GM23338 (cell line): ENCODE results near the gene NGEF. TPM values are rescaled to one million over a fixed set of nuclear protein-coding genes. Genes with fewer than 3 reads are reported as not detected.

Experiments used
- ATAC-seq: fragments of 200-7000 bp; cut with Tn5 transposase; 3 replicates; pipeline ENCODE4 v1.9.1; 2020
- DNase-seq: peaks from one replicate; pipeline ENCODE4 v3.0.0-alpha.2; 2015; ENCODE audit warnings: low spot score
- H2AFZ ChIP-seq: fragments of 200-600 bp; sonication (generic); 2 replicates; pipeline ENCODE4 v1.8.0; 2016; ENCODE audit warnings: antibody characterized with exemption, mild to moderate bottlenecking, moderate library complexity
- H3F3A ChIP-seq: fragments of 200-600 bp; sonication (generic); replicated peaks from 2 replicates; pipeline ENCODE4 v1.8.0; 2017; ENCODE audit warnings: antibody characterized with exemption, mixed run types, low read depth
- H3K27ac ChIP-seq: fragments of 200-600 bp; sonication (generic); 2 replicates; pipeline ENCODE4 v1.6.1; 2016; ENCODE audit warnings: low read depth
- H3K27me3 ChIP-seq: fragments of 200-600 bp; sonication (generic); 2 replicates; pipeline ENCODE4 v1.8.0; 2016; ENCODE audit warnings: mild to moderate bottlenecking, mixed run types, moderate library complexity; ENCODE audit not compliant: insufficient read depth
- H3K36me3 ChIP-seq: fragments of 200-600 bp; sonication (generic); 2 replicates; pipeline ENCODE4 v1.8.0; 2016; ENCODE audit warnings: mild to moderate bottlenecking; ENCODE audit not compliant: insufficient read depth
- H3K4me1 ChIP-seq: fragments of 200-600 bp; sonication (generic); 2 replicates; pipeline ENCODE4 v1.8.0; 2016; ENCODE audit warnings: mild to moderate bottlenecking, moderate library complexity; ENCODE audit not compliant: insufficient read depth
- H3K4me2 ChIP-seq: fragments of 200-600 bp; sonication (generic); 2 replicates; pipeline ENCODE4 v1.7.1; 2017; ENCODE audit warnings: mixed run types
- H3K4me3 ChIP-seq: fragments of 200-600 bp; sonication (generic); 2 replicates; pipeline ENCODE4 v1.6.1; 2016; ENCODE audit warnings: mixed run types
- H3K79me2 ChIP-seq: fragments of 200-600 bp; sonication (generic); replicated peaks from 2 replicates; pipeline ENCODE4 v1.8.0; 2017; ENCODE audit warnings: mild to moderate bottlenecking; ENCODE audit not compliant: insufficient read depth
- H3K9me2 ChIP-seq: fragments of 200-600 bp; sonication (generic); 2 replicates; pipeline ENCODE4 v1.8.0; 2017; ENCODE audit not compliant: insufficient read depth
- H4K20me1 ChIP-seq: fragments of 200-600 bp; sonication (generic); replicated peaks from 2 replicates; pipeline ENCODE4 v1.8.0; 2017; ENCODE audit warnings: mild to moderate bottlenecking; ENCODE audit not compliant: insufficient read depth
- H3K27ac Mint-ChIP-seq: 2 replicates; pipeline ENCODE4 v1.8.0; 2020; ENCODE audit warnings: inconsistent platforms, mild to moderate bottlenecking, moderate library complexity, mixed read lengths
- H3K27me3 Mint-ChIP-seq: 3 replicates; pipeline ENCODE4 v1.8.0; 2022; ENCODE audit warnings: low read depth, mild to moderate bottlenecking, moderate library complexity, mixed read lengths, inconsistent platforms; ENCODE audit not compliant: insufficient read depth, poor library complexity
- H3K36me3 Mint-ChIP-seq: 3 replicates; pipeline ENCODE4 v1.8.0; 2021; ENCODE audit warnings: low read depth, mild to moderate bottlenecking, inconsistent platforms, moderate library complexity, mixed read lengths
- H3K4me1 Mint-ChIP-seq: 3 replicates; pipeline ENCODE4 v1.8.0; 2020; ENCODE audit warnings: mild to moderate bottlenecking, inconsistent platforms, mixed read lengths
- H3K4me3 Mint-ChIP-seq: 3 replicates; pipeline ENCODE4 v1.8.0; 2021; ENCODE audit warnings: moderate library complexity, mild to moderate bottlenecking, inconsistent platforms, mixed read lengths
- H3K9me3 Mint-ChIP-seq: 3 replicates; pipeline ENCODE4 v1.8.0; 2020; ENCODE audit warnings: moderate library complexity, mild to moderate bottlenecking, inconsistent platforms, mixed read lengths
- CREB1 ChIP-seq: fragments of 250-450 bp; sonication (Bioruptor Pico); IDR thresholded peaks from 2 replicates; pipeline ENCODE4 v1.5.0; 2020; ENCODE audit warnings: low read depth, mild to moderate bottlenecking, moderate library complexity
- CTCF ChIP-seq, 2 experiments: fragments of 200-600 bp in 1 of 2; sonication (generic) in 1 of 2; conservative IDR thresholded peaks; 2 replicates each; pipeline versions ENCODE4 v1.5.1 to v1.6.1; 2016 to 2017; ENCODE audit warnings: antibody characterized with exemption in 2 of 2, low read depth in 2 of 2, mild to moderate bottlenecking in 2 of 2, moderate library complexity in 1 of 2
- EZH2 ChIP-seq: fragments of 200-600 bp; sonication (generic); IDR thresholded peaks from one replicate; pipeline ENCODE4 v1.8.0; 2017; ENCODE audit warnings: antibody characterized with exemption, mild to moderate bottlenecking, low read depth; ENCODE audit not compliant: unreplicated experiment
- JUNB ChIP-seq: IDR thresholded peaks from one replicate; pipeline ENCODE4 v1.6.1; 2016; ENCODE audit warnings: antibody characterized with exemption; ENCODE audit not compliant: unreplicated experiment
- NANOG ChIP-seq: IDR thresholded peaks from 2 replicates; pipeline ENCODE4 v1.6.1; 2016; ENCODE audit warnings: antibody characterized with exemption, borderline replicate concordance
- POLR2AphosphoS5 ChIP-seq: IDR thresholded peaks from 2 replicates; pipeline ENCODE4 v1.6.1; 2016; ENCODE audit warnings: antibody characterized with exemption, low read depth
- REST ChIP-seq: IDR thresholded peaks from one replicate; pipeline ENCODE4 v1.6.1; 2018; ENCODE audit warnings: antibody characterized with exemption; ENCODE audit not compliant: unreplicated experiment
- STAT1 ChIP-seq: IDR thresholded peaks from one replicate; pipeline ENCODE4 v1.6.1; 2016; ENCODE audit warnings: antibody characterized with exemption; ENCODE audit not compliant: unreplicated experiment
- ZNF114 ChIP-seq: fragments of 250-450 bp; sonication (Bioruptor Pico); IDR thresholded peaks from 2 replicates; pipeline ENCODE4 v1.5.0; 2020; ENCODE audit warnings: mild to moderate bottlenecking, moderate library complexity
- ZNF331 ChIP-seq: fragments of 250-450 bp; sonication (Bioruptor Pico); IDR thresholded peaks from 2 replicates; pipeline ENCODE4 v1.5.0; 2020; ENCODE audit warnings: low read depth, mild to moderate bottlenecking, moderate library complexity
- ZNF462 ChIP-seq: fragments of 250-450 bp; sonication (Bioruptor Pico); IDR thresholded peaks from 2 replicates; pipeline ENCODE4 v1.5.0; 2020; ENCODE audit warnings: mild to moderate bottlenecking, moderate library complexity
- polyA plus RNA-seq: library from polyadenylated mRNA; unstranded; fragments of >200 nt; fragmentation: Nextera tagmentation; extraction: Ambion mirVana; gene quantifications from 2 replicates; pipeline ENCODE4 v1.2.1, GENCODE V29; 2016
- total RNA-seq: library from RNA; depleted of rRNA; stranded (reverse); fragments of >200 nt; shearing (Covaris generic); gene quantifications from 2 replicates; pipeline ENCODE4 v1.2.3, GENCODE V29; 2014
- TF ChIP-seq, protein P1 (sequence below): IDR thresholded peaks from 2 replicates; pipeline ENCODE4 v1.6.1; 2016; ENCODE audit warnings: antibody characterized with exemption

NGEF gene
- total and polyA plus RNA-seq, 2 experiments from 2014 or later, result 1.8 to 5.4 TPM

DNA sequence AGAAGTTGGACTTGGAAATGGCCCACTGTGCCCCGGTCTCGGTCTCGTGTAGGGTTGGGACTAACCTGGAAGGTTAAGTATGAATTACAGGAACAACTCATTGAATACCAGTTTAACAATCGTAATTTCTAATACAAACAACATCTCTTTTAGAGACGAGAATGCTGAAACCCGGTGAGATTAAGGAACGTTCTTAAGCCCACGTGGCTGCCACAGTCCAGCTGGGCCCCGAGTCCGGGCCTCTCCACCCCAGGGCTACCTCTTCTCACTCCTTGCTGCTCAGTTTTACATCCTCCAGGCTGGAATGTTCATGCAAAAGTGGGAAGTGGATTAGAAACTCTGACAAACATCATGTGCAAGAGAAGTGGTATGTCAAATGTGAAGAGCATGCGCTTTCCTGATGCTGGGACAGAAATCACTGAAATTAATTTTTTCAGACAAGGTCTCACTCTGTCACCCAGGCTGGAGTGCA is 29.4 kb downstream of the NGEF start:
- Mint-ChIP-seq H3K4me1 (peaks cover 32% of the 10 kb centered on the region), H3K4me3 (no peak overlapping the region), H3K27ac (no peak overlapping the region), H3K9me3 (peaks cover 8% of the 10 kb centered on the region), H3K36me3 (no peaks in the 10 kb centered on the region), H3K27me3 (peaks cover 11% of the 10 kb centered on the region)
- Histone ChIP-seq H3K4me2 (peak overlapping the region; percentile 73), H3K4me3 (no peak overlapping the region), H2AFZ (peak overlapping the region; percentile 97), H3K27me3 (no peaks in the 10 kb centered on the region), H3K9me2 (0 out of 2 replicates have a peak, but pooled peaks cover 3% of the 10 kb centered on the region), H3K4me1 (peaks cover 11% of the 10 kb centered on the region), H3F3A (no peaks in the 10 kb centered on the region), H3K79me2 (no peaks in the 10 kb centered on the region), H3K27ac (no peak overlapping the region), H4K20me1 (no peaks in the 10 kb centered on the region), H3K36me3 (no peaks in the 10 kb centered on the region)
- TF ChIP-seq REST (no peak), ZNF114 (no peak), ZNF462 (CRISPR knock-in tag) (no peak), NANOG (no peak), EZH2 (no peak), CREB1 (CRISPR knock-in tag) (no peak), JUNB (no peak), STAT1 (no peak), ZNF331 (CRISPR knock-in tag) (no peak), POLR2AphosphoS5 (no peak), CTCF (conservative IDR thresholded peaks at IDR 0.05; ENCODE audit: low read depth in 2 of 2) (no peak)
- TF ChIP-seq, protein P1, sequence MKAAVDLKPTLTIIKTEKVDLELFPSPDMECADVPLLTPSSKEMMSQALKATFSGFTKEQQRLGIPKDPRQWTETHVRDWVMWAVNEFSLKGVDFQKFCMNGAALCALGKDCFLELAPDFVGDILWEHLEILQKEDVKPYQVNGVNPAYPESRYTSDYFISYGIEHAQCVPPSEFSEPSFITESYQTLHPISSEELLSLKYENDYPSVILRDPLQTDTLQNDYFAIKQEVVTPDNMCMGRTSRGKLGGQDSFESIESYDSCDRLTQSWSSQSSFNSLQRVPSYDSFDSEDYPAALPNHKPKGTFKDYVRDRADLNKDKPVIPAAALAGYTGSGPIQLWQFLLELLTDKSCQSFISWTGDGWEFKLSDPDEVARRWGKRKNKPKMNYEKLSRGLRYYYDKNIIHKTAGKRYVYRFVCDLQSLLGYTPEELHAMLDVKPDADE, result no peak
- no peak for DNase-seq
- no peak for ATAC-seq
